HUDEP-2 (cell line): ENCODE data around the gene ADD2.
"Not testable (repeated sequence)": the region's sequence is repeated elsewhere in the genome, so short reads cannot be mapped to it uniquely, and the experiment has no call there.

Experiments used
- DNase-seq, 76 experiments: peaks; one replicate each; lab custom pipeline; 2025; ENCODE audit not compliant: unreplicated experiment in 76 of 76; lab: John Stamatoyannopoulos, UW

ADD2 gene, protein sequence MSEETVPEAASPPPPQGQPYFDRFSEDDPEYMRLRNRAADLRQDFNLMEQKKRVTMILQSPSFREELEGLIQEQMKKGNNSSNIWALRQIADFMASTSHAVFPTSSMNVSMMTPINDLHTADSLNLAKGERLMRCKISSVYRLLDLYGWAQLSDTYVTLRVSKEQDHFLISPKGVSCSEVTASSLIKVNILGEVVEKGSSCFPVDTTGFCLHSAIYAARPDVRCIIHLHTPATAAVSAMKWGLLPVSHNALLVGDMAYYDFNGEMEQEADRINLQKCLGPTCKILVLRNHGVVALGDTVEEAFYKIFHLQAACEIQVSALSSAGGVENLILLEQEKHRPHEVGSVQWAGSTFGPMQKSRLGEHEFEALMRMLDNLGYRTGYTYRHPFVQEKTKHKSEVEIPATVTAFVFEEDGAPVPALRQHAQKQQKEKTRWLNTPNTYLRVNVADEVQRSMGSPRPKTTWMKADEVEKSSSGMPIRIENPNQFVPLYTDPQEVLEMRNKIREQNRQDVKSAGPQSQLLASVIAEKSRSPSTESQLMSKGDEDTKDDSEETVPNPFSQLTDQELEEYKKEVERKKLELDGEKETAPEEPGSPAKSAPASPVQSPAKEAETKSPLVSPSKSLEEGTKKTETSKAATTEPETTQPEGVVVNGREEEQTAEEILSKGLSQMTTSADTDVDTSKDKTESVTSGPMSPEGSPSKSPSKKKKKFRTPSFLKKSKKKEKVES

GRCh38 chr2:70767699-70768589 lies at the start of gene ADD2:
TSS of gene ADD2 (minus strand) at chr2:70768200. CDS start at chr2:70706408, 61,792 bp downstream.
- peak in 44 of 76 experiments; percentile 6 to 48 (median 28) for DNase-seq

GRCh38 chr2:70817284-70817954 lies 49.4 kb upstream of the ADD2 start:
- DNase-seq, result no peak

DNA sequence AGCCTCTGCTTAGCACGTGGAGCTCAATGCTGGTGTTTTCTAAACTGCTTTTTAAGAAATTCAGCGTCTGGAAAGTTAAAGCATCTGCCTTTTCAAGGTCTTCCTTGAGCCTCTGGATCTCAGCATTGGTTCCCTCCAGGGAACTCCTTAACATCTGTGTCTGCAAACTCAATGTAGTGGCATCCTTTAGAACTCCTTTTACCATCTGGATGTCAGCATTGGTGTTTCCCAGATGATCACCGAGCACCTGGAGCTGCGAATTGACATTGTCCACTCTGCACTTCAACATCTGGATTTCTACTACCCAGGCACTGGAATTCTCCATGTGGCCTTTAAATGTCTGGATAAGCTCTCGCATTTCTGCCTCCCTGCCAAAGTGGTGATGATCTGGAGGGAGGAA lies 48.7 kb upstream of the ADD2 start:
- no peak for DNase-seq

- DNase-seq, result no peak
Measured at GRCh38 chr2:70808983-70809958, 41.3 kb upstream of the ADD2 start.

DNA sequence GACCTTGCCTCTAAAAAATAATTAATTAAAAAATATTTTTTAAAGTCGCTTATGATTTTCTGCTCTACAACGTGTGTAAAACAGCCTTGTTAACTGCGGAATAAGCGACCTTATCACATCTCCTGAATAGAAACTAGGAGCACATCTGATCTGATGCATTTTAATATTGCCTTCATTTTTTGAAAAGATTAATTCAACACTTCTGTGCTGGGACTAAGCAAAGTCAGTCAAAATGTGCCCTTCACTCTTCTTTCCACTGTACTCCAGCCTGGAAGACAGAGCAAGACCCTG lies 39.8 kb upstream of the ADD2 start:
- DNase-seq, result no peak

- DNase-seq, result no peak
Measured at GRCh38 chr2:70807102-70807827, 39.3 kb upstream of the ADD2 start.

DNA sequence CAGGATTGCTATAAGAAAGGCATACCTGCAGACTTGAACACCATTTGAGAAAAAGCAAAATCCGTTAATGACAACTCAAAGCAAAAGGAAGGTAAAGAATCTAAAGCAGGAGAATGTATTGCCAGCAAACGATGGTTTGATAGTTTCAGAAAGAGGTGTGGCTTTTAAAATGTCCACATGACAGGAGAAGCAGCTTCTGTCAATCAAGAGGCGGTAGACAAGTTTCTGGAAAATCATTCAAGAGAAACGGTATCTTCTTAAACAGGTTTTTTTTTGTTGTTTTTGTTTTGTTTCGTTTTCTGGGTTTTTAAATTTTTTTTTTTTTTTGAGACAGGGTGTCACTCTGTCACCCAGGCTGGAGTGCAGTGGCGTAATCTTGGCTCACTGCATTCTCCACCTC lies 38.6 kb upstream of the ADD2 start:
- DNase-seq, result no peak

DNA sequence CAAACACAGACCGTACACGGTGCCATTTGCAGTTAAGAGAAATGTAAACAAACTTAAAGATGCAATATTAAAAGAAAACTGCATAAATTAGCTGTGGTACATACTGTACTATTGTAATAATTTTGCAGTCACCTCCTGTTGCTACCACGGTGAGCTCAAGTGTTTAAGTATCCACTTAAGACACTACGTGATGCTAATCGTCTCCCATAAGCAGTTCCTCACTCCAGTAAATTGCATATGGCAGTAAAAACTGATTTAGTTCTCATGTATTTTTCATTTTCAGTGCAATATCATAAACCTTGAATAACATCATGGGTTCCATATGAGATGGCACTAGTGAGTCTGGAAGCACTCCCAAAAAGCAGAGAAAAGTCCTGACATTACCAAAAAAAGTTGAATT lies 38.0 kb upstream of the ADD2 start:
- no peak for DNase-seq

DNA sequence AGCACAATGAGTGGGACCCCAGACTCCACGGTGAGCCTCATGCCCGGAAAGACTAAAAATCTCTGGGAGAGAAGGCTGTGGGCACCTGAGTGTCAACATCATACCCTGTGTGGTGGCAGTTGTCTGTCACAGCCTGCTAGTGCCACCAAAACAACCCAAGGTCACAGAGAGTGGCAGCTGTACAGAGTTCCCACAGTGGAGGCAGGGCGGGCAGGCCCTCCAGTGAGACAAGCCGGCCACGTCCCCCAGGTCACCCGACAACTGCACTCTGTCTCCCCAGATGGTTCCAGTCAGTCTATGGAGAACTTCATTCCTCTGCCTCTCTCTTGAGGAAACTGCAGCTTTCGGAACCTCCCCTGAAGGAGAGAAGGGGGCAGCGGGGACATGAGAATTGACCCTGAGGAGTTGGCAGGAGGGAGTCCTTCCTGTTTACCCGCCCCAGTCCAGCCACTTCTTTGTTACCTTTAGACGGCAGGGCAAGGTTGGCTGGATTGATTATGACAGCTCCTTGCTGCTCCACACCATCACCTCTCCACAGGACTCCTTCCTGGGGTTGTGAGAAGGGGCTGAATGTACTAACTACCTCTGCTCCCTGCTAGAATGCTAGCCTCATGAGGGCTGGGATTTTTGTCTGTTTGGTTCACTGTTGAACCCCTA lies 33.7 kb upstream of the ADD2 start:
- DNase-seq, result no peak

DNA sequence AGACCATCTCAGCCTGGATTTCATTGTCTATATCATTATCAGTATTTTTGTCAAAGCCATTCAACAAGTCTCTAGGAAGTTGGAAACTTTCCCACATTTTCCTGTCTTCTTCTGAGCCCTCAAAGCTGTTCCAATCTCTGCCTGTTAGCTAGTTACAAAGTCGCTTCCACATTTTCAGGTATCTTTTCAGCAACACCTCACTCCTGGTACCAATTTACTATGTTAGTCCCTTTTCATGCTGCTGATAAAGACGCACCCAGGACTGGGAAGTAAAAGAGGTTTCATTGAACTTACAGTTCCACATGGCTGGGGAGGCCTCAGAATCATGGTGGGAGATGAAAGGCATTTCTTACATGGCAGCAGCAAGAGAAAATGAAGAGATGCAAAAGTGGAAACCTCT lies 31.7 kb upstream of the ADD2 start:
- DNase-seq, result no peak

- not testable (repeated sequence) for DNase-seq
Measured at GRCh38 chr2:70797996-70798395, 30.0 kb upstream of the ADD2 start.

GRCh38 chr2:70797506-70797905 lies 29.5 kb upstream of the ADD2 start:
- no peak for DNase-seq

DNA sequence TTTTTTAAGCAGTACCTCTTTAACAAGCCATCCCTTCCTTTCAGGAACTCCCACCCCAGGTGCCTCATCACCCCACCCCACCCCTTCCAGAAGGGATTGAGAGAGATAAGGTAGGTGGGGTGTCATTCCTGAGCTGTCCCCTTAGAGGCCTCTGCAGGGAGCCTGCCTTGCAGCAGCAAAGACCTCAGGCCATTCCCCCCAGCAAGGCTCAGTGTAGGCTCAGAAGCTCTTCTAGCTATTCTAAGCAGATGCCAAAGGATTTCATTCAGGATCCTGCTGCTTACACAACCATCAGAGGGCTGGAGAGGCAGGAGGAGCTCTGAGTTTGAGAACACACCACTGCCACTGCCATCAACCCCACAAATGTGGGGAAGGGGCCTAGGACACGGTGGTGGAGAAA lies 28.3 kb upstream of the ADD2 start:
- DNase-seq, result no peak

- no peak for DNase-seq
Measured at GRCh38 chr2:70795164-70795995, 27.4 kb upstream of the ADD2 start.

DNA sequence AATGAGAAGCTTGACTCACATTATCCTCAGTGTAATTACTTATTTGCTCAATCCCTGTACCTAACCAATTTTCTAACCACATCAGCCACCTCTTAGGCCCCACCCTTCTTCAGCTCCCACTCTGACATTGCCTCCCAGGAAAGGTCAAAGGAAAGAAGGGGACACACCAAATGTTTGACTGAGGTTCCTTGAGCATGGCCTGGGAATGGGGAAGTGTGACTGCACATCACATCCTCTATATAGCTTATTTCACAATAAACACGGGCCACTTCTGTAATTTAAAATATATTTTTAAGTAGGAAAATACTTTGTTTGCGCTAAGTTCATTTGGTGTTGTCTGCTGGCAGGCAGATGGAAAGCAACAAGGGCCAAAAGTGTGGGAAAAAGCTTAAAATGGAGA lies 25.4 kb upstream of the ADD2 start:
- no peak for DNase-seq

GRCh38 chr2:70790136-70790828 lies 22.3 kb upstream of the ADD2 start, which contains the start of gene FIGLA:
TSS of gene FIGLA (minus strand) at chr2:70790643. CDS start at chr2:70790638, 5 bp downstream.
- no peak for DNase-seq
